Heart right ventricle (tissue), 16 donors: ENCODE results near the gene COBLL1. TPM values are rescaled to one million over a fixed set of nuclear protein-coding genes. Genes with fewer than 3 reads are reported as not detected.

ENCODE experiments used
- ATAC-seq, 8 donors: fragments of 200-7000 bp; cut with Tn5 transposase; one replicate each; pipeline ENCODE4 v1.9.1; 2020; ENCODE audit warnings: mild to moderate bottlenecking in 8 of 8, moderate library complexity in 8 of 8, moderate number of reproducible peaks in 1 of 8
- DNase-seq, 2 donors: peaks; one replicate each; pipeline ENCODE4 v3.0.0-alpha.2; 2020
- H3K27ac ChIP-seq, 10 donors: fragments of 200-600 bp; sonication (generic) in 2 of 10; one replicate each; pipeline versions ENCODE4 v1.5.0 to v1.8.0; 2020 to 2022; ENCODE audit warnings: mild to moderate bottlenecking in 3 of 10
- H3K27me3 ChIP-seq, 7 donors: fragments of 200-600 bp; one replicate each; pipeline ENCODE4 v1.8.0; 2021 to 2022; ENCODE audit warnings: mild to moderate bottlenecking in 2 of 7
- H3K36me3 ChIP-seq, 9 donors: fragments of 200-600 bp; sonication (generic) in 1 of 9; one replicate each; pipeline versions ENCODE4 v1.5.0 to v1.8.0; 2020 to 2022; ENCODE audit warnings: mild to moderate bottlenecking in 2 of 9
- H3K4me1 ChIP-seq, 9 donors: fragments of 200-600 bp; sonication (generic) in 1 of 9; one replicate each; pipeline versions ENCODE4 v1.5.0 to v1.8.0; 2020 to 2022; ENCODE audit warnings: mild to moderate bottlenecking in 4 of 9
- H3K4me3 ChIP-seq, 10 donors: fragments of 200-600 bp; sonication (generic) in 2 of 10; one replicate each; pipeline versions ENCODE4 v1.5.0 to v1.8.0; 2020 to 2022; ENCODE audit warnings: mild to moderate bottlenecking in 7 of 10, moderate library complexity in 2 of 10
- H3K9me3 ChIP-seq, 11 donors: fragments of 200-600 bp in 10 of 11; sonication (generic) in 2 of 11; one replicate each; pipeline versions ENCODE4 v1.5.0 to v1.8.0; 2013 to 2022; ENCODE audit warnings: mild to moderate bottlenecking in 2 of 11, control low read depth in 1 of 11, moderate library complexity in 1 of 11
- WGBS, 2 donors: extraction: QIAGEN DNeasy Blood & Tissue Kit; methylation state at CpG; one replicate each; pipeline ENCODE4 v1.1.7; 2013; ENCODE audit warnings: inconsistent platforms in 1 of 2; 5-methylcytosine and 5-hydroxymethylcytosine counted together
- intact Hi-C, 10 donors: fragments of 100-400 bp; cut with DNase I; formaldehyde crosslinking; loops; one replicate each; pipeline versions ENCODE4 v1.11.1 to v1.14.2; 2022
- polyA plus RNA-seq, 2 donors: library from polyadenylated mRNA; stranded (reverse); fragments of 200-250 nt; gene quantifications; one replicate each; pipeline ENCODE4 v1.2.3, GENCODE V29; 2013
- total RNA-seq, 10 donors: library from RNA; stranded (reverse); fragmentation: NEBNext Ultra II Directional in 3 of 10; extraction: Animal tissue kit (Norgen Biotek cat#: 25700) in 3 of 10; gene quantifications; one replicate each; pipeline versions ENCODE4 v1.2.1 to v1.2.4, GENCODE V29; 2021 to 2023
- TF ChIP-seq, protein P1 (sequence below), 9 donors: fragments of 200-600 bp; sonication (generic) in 2 of 9; IDR thresholded peaks; one replicate each; pipeline versions ENCODE4 v1.5.0 to v1.8.0; 2021 to 2022; ENCODE audit warnings: antibody characterized with exemption in 9 of 9, mild to moderate bottlenecking in 5 of 9, moderate library complexity in 1 of 9
- donor health status: Arrhythmogenic right ventricular cardiomyopathy.
- donor health status: ischemic (EF 13 %, LVEDD 7.1; RV severe dilation, severe dysfunction).
- donor health status: healthy with polysubstance abuse.
- donor health status: DM: no; HTN: yes; CAD: no.
- donor health status: DM: no; HTN: no; CAD: no.
- donor health status: ischemic (EF 25% LVEDD 6.9; RV normal size, moderate dysfunction).
- donor health status: ischemic (EF 25% LVEDD 5.7; RV mildly dilated, moderate dysfunction).
- donor health status: healthy.
- donor health status: DM: yes; HTN: yes; CAD: no.
- donor health status: Ischemic cardiomyopathy.
- donor health status: ischemic (EF 35%, LVEDD 5.7; RV mildly dilated, moderate dysfunction).
- donor health status: nonischemic (EF 11% LVEDD 7.7; RV severe dilation, severe dysfunction).
- donor health status: DM: yes; HTN: yes; CAD: no.
- donor health status: PGD.
- donor health status: ischemic (EF 29% LVEDD 5.4; RV normal size, mild dysfunction).
- donor health status: nonischemic (EF 23%, LVEDD 6.1; RV moderate dilation, normal function).

The COBLL1 gene
- total and polyA plus RNA-seq, 12 donors: 5.0 to 20.5 (median 15.0) TPM

DNA sequence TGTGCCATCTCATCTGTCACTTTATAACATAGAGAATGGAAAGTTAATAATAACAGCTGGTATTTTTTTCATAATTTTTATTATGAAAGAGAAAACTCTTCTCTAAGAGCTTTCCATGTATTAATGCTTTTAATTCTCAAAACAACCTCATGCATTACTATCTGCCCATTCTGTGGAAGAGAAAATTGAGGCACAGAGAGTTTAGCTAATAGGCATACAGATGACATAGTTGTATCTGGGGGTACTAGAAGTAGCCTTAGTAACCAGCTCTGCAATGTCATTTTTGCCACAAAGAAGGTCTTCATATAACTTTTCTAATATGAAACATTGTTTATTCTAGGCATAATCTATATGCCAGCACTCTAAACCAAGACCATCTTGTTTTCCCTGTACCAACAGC lies 36.3 kb upstream of the COBLL1 start:
- Histone ChIP-seq H3K27ac (no peak overlapping the region), H3K27me3 (no peaks in the 10 kb centered on the region), H3K9me3 (no peaks in the 10 kb centered on the region), H3K36me3 (no peaks in the 10 kb centered on the region), H3K4me1 (no peaks in the 10 kb centered on the region), H3K4me3 (no peak overlapping the region)
- ATAC-seq (no peak), DNase-seq (no peak)
- TF ChIP-seq, protein P1, sequence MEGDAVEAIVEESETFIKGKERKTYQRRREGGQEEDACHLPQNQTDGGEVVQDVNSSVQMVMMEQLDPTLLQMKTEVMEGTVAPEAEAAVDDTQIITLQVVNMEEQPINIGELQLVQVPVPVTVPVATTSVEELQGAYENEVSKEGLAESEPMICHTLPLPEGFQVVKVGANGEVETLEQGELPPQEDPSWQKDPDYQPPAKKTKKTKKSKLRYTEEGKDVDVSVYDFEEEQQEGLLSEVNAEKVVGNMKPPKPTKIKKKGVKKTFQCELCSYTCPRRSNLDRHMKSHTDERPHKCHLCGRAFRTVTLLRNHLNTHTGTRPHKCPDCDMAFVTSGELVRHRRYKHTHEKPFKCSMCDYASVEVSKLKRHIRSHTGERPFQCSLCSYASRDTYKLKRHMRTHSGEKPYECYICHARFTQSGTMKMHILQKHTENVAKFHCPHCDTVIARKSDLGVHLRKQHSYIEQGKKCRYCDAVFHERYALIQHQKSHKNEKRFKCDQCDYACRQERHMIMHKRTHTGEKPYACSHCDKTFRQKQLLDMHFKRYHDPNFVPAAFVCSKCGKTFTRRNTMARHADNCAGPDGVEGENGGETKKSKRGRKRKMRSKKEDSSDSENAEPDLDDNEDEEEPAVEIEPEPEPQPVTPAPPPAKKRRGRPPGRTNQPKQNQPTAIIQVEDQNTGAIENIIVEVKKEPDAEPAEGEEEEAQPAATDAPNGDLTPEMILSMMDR (IDR thresholded peaks at IDR 0.05): no peak
- intact Hi-C loops: no loop called here

DNA sequence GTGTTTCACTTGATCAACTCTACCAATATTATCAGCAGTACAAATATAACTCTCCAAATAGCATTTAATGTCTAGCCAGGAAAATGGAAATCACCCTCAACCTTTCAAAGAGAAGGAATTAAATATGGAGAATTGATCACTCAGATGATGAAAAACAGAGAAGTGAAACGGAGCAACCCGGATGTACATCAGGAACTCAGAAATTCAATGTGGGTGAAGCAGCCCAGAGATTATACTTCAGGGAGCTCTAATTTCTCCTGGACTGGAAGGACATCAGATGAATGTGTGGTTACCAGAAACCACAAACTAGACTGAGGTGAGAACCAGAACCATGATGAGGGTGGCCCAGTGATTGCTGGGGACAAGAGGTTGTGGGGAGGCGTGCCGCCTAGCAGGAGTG lies 35.5 kb upstream of the COBLL1 start:
- H3K4me1 ChIP-seq: no peaks in the 10 kb centered on the region
- no peaks in the 10 kb centered on the region for H3K27me3 ChIP-seq
- DNase-seq: no peak
- TF ChIP-seq, protein P1 (IDR thresholded peaks at IDR 0.05): no peak
- intact Hi-C loops: no loop called here
- ATAC-seq: no peak
- H3K36me3 ChIP-seq: no peaks in the 10 kb centered on the region
- no peak overlapping the region for H3K4me3 ChIP-seq
- WGBS, 2 donors: 95 to 96% methylated on average over 4 of the region's 4 CpGs
- no peak overlapping the region for H3K27ac ChIP-seq
- H3K9me3 ChIP-seq: no peaks in the 10 kb centered on the region

DNA sequence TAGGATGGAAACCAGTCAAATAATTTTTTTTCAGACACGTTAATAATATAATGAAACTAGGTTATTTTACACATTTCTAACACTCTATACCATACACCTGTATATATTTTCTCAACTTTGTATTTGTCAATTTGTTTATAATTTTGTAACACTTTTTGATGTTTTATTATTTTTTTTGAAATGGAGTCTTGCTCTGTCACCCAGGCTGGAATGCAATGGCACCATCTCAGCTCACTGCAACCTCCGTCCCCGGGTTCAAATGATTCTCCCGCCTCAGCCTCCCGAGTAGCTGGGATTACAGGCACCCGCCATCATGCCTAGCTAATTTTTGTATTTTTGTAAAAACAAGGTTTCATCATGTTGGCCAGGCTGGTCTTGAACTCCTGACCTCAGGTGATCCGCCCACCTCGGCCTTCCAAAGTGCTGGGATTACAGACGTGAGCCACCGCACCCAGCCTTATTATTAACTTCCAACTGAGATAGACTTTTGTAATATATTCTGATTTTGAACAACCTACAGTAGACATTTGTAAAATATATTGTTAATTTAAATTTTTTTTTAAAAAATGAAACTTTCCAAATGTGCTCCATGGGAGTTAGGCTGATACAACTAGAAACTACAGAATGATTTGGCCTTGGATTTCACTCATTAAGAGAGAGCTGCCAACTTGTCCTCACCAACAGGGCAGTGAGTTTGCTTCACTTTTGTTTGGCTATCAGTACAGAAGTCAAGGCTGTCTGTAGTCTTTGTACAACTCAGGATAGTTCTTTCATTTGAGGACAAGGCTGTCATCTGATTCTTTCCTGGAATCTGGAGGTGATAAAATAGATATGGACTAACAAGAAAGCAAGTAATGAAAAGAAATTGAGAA lies 33.9 kb upstream of the COBLL1 start:
- ATAC-seq: no peak
- 95 to 98% methylated on average over 10 of the region's 10 CpGs for WGBS, 2 donors
- Histone ChIP-seq H3K27me3 (no peaks in the 10 kb centered on the region), H3K36me3 (no peaks in the 10 kb centered on the region), H3K9me3 (no peaks in the 10 kb centered on the region), H3K27ac (no peak overlapping the region), H3K4me3 (no peak overlapping the region), H3K4me1 (no peaks in the 10 kb centered on the region)
- intact Hi-C loops: no loop called here
- DNase-seq: no peak
- TF ChIP-seq, protein P1 (IDR thresholded peaks at IDR 0.05): no peak

DNA sequence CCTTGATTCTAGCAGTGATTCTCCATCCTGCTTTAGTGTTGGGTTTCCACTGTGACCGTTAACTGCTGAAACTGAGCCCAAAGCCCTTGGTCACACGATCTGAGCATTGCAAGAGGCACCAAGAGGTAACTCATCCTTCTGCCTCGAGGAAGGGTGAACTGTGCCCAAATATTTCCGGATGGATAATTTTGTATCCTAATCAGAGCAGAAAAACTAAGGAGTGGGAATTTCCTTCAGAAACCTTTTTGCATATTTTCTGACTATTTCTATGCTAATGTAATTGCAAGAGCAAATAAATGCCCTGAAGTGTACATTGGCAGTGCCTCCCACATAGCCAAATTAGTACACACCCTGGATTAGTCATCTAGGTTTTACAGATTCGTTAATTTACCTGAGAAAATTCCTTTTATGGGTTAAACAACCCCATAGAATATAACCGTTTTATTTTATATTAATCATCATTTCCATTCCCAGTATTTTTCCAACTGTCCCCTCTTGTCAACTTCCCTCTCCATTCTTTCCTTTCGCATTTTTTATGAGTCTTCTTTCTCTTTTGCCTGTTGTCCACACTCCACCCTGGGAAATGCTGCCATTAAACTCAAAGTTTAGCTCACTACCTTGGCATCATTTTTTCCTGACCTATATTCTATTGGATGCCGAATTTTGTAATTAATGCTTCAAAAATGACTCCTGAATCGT lies 31.7 kb upstream of the COBLL1 start:
- ATAC-seq: no peak

More for the DNA sequence above, 31.7 kb upstream of the COBLL1 start:
- TF ChIP-seq, protein P1 (IDR thresholded peaks at IDR 0.05): no peak
- 88 to 89% methylated on average over 9 of the region's 9 CpGs for WGBS, 2 donors
- Histone ChIP-seq H3K4me1 (no peaks in the 10 kb centered on the region), H3K9me3 (no peaks in the 10 kb centered on the region), H3K27me3 (no peaks in the 10 kb centered on the region), H3K27ac (no peak overlapping the region), H3K36me3 (no peaks in the 10 kb centered on the region), H3K4me3 (no peak overlapping the region)
- no peak for DNase-seq
- intact Hi-C loops: no loop called here
